ENCODE results near the gene LRP10.

Gene LRP10

GRCh38 chr14:22887260-22887989 is 15.9 kb downstream of the LRP10 start:
- DNase-seq (ENCODE audit: insufficient read length, low spot score) (peak; percentile 74), FAIRE-seq (peak; percentile 56)
- no peak for TF ChIP-seq CTCF (IDR thresholded peaks at IDR 0.05; ENCODE audit: insufficient read depth, missing control alignments)

DNA sequence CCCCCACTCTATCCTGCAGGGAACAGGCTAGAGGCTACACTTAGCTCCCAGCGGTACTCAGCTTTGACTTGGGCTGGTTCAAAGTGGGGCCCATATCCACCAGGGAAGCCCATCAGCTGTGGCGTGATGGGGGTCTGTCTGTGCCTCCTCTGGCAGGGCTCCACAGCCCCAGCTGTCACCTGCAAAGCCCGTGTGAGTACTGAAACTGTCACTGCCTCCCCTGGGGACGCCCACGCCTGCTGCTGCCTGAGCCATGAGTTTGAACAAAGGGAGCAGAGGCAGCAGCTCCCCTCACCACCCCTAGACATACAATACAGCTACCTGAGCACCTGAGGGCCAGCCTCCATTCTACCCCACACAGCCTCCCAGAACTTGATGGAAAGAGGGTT is 16.4 kb downstream of the LRP10 start:
- DNase-seq (ENCODE audit: insufficient read length, low spot score), result no peak
- FAIRE-seq, result no peak
- TF ChIP-seq CTCF (IDR thresholded peaks at IDR 0.05; ENCODE audit: insufficient read depth, missing control alignments), result no peak

DNA sequence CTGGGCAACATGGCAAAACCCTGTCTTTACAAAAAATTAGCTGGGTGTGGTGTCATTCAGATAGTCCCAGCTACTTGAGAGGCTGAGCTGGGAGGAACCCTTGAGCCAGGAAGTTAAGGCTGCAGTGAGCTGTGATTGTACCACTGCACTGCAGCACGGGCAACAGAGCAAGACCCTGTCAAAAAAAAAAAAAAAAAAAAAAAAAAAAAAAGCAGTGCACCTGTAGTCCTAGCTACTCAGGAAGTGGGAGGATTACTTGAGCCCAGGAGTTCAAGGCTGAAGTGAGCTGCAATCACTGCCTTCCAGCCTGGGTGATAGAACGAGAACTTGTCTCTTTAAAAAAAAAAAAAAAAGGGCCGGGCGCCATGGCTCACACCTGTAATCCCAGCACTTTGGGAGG is 17.1 kb downstream of the LRP10 start:
- DNase-seq (ENCODE audit: insufficient read length, low spot score), result no peak
- no peak for FAIRE-seq
- TF ChIP-seq CTCF (IDR thresholded peaks at IDR 0.05; ENCODE audit: insufficient read depth, missing control alignments), result no peak

- TF ChIP-seq CTCF (IDR thresholded peaks at IDR 0.05; ENCODE audit: insufficient read depth, missing control alignments), result no peak
- DNase-seq (ENCODE audit: insufficient read length, low spot score), result no peak
- FAIRE-seq, result no peak
Measured at GRCh38 chr14:22890416-22890815, 18.9 kb downstream of the LRP10 start.

- TF ChIP-seq CTCF (IDR thresholded peaks at IDR 0.05; ENCODE audit: insufficient read depth, missing control alignments), result no peak
- no peak for DNase-seq (ENCODE audit: insufficient read length, low spot score)
- no peak for FAIRE-seq
Measured at GRCh38 chr14:22892488-22892887, 20.9 kb downstream of the LRP10 start.

DNA sequence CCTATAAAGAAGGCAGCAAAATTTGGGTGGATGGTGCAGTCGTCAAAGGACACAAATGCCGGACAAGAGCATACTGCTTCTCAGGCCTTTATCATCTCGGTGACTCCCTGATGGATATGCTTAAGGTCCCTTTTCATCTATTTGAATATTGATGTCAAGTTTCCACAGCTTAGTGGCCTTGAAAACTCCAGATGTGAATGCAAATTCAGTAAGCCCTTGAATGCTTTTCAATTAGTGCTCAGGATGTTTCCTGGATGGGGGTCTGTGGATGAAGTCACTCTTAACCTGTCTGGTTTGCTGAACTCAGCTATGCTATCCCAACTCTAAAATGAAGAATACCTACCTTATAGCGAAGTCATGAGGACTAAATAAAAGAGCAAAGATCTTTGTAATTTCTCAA is 22.2 kb downstream of the LRP10 start:
- TF ChIP-seq CTCF (IDR thresholded peaks at IDR 0.05; ENCODE audit: insufficient read depth, missing control alignments), result no peak
- DNase-seq (ENCODE audit: insufficient read length, low spot score), result no peak
- no peak for FAIRE-seq

DNA sequence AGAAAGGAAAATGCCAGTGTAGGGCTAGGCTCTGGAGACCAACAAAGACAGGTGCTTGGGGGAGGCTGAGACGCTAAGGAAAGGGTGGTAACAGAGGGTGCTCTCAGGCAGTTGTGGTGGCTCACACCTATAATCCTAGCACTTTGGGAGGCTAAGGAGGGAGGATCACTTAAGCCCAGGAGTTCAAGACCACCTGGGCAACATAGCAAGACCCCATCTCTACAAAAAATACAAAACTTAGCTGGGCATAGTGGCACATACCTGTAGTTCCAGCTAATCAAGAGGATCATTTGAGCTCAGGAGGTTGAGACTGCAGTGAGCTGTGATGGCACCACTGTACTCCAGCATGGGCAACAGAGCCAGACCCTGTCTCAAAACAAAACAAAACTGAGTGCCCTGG is 23.9 kb downstream of the LRP10 start:
- no peak for FAIRE-seq
- no peak for TF ChIP-seq CTCF (IDR thresholded peaks at IDR 0.05; ENCODE audit: insufficient read depth, missing control alignments)
- no peak for DNase-seq (ENCODE audit: insufficient read length, low spot score)

All from D721Med (cell line).